GM23248 (cell line): ENCODE data around the gene DMTF1. TPM values are rescaled to one million over a fixed set of nuclear protein-coding genes. Genes with fewer than 3 reads are reported as not detected.

Source experiments
- DNase-seq: peaks from one replicate; pipeline ENCODE4 v3.0.0-alpha.2; 2015
- H2AFZ ChIP-seq: fragments of 200-600 bp; sonication (generic); 2 replicates; pipeline ENCODE4 v1.6.1; 2016; ENCODE audit warnings: antibody characterized with exemption
- H3F3A ChIP-seq: fragments of 200-600 bp; sonication (generic); 2 replicates; pipeline ENCODE4 v1.6.1; 2016; ENCODE audit warnings: mild to moderate bottlenecking, antibody characterized with exemption, mixed run types; ENCODE audit not compliant: insufficient read depth
- H3K27ac ChIP-seq: fragments of 200-600 bp; sonication (generic); 2 replicates; pipeline ENCODE4 v1.5.1; 2016; ENCODE audit warnings: mild to moderate bottlenecking
- H3K27me3 ChIP-seq: fragments of 200-600 bp; sonication (generic); replicated peaks from 2 replicates; pipeline ENCODE4 v1.6.1; 2016; ENCODE audit warnings: mild to moderate bottlenecking; ENCODE audit not compliant: insufficient read depth
- H3K36me3 ChIP-seq: fragments of 200-600 bp; sonication (generic); 2 replicates; pipeline ENCODE4 v1.6.1; 2016; ENCODE audit warnings: low read depth, mild to moderate bottlenecking
- H3K4me1 ChIP-seq: fragments of 200-600 bp; sonication (generic); 2 replicates; pipeline ENCODE4 v1.6.1; 2016; ENCODE audit warnings: mild to moderate bottlenecking; ENCODE audit not compliant: insufficient read depth
- H3K4me2 ChIP-seq: fragments of 200-600 bp; sonication (generic); one replicate; pipeline ENCODE4 v1.6.1; 2016; ENCODE audit warnings: mild to moderate bottlenecking; ENCODE audit not compliant: unreplicated experiment
- H3K4me3 ChIP-seq: fragments of 200-600 bp; sonication (generic); 2 replicates; pipeline ENCODE4 v1.5.1; 2016; ENCODE audit warnings: mild to moderate bottlenecking
- H3K79me2 ChIP-seq: fragments of 200-600 bp; sonication (generic); 2 replicates; pipeline ENCODE4 v1.6.1; 2016; ENCODE audit warnings: mild to moderate bottlenecking; ENCODE audit not compliant: insufficient read depth
- H3K9ac ChIP-seq: fragments of 200-600 bp; sonication (generic); 2 replicates; pipeline ENCODE4 v1.6.1; 2016; ENCODE audit warnings: mild to moderate bottlenecking
- H3K9me2 ChIP-seq: fragments of 200-600 bp; sonication (generic); 2 replicates; pipeline ENCODE4 v1.6.1; 2016; ENCODE audit warnings: mixed run types, mild to moderate bottlenecking, moderate library complexity; ENCODE audit not compliant: insufficient read depth
- H3K9me3 ChIP-seq: fragments of 200-600 bp; sonication (generic); one replicate; pipeline ENCODE4 v1.6.1; 2017; ENCODE audit warnings: low read depth
- H4K20me1 ChIP-seq: fragments of 200-600 bp; sonication (generic); 2 replicates; pipeline ENCODE4 v1.6.0; 2016; ENCODE audit not compliant: insufficient read depth
- EZH2 ChIP-seq: fragments of 200-600 bp; sonication (generic); IDR thresholded peaks from 2 replicates; pipeline ENCODE4 v1.6.1; 2018; ENCODE audit warnings: antibody characterized with exemption, mild to moderate bottlenecking; ENCODE audit not compliant: insufficient read depth, poor library complexity, severe bottlenecking
- EZH2phosphoT487 ChIP-seq: fragments of 200-600 bp; sonication (generic); IDR thresholded peaks from 2 replicates; pipeline ENCODE4 v1.6.1; 2018; ENCODE audit warnings: antibody characterized with exemption, moderate library complexity, mild to moderate bottlenecking, low read depth; ENCODE audit not compliant: insufficient read depth
- WGBS, 2 experiments: methylation state at CpG; one replicate each; pipeline ENCODE4 v1.1.6; 2015 to 2017; ENCODE audit warnings: low lambda C conversion rate in 2 of 2, low coverage in 1 of 2; ENCODE audit errors: missing lambda C conversion rate in 2 of 2; 5-methylcytosine and 5-hydroxymethylcytosine counted together
- in situ Hi-C: fragments of 300-500 bp; cut with MboI; formaldehyde crosslinking; loops from 2 replicates; pipeline ENCODE4 v1.15.0; 2020
- polyA plus RNA-seq: library from polyadenylated mRNA; unstranded; fragments of >200 nt; fragmentation: Nextera tagmentation; extraction: Ambion mirVana; gene quantifications from 2 replicates; pipeline ENCODE4 v1.2.1, GENCODE V29; 2016
- total RNA-seq: library from RNA; depleted of rRNA; stranded (reverse); fragments of >200 nt; shearing (Covaris generic); gene quantifications from 2 replicates; pipeline ENCODE4 v1.2.3, GENCODE V29; 2014

DMTF1 gene
- total and polyA plus RNA-seq, 2 experiments from 2014 or later = 28.4 to 28.6 TPM

- Histone ChIP-seq H3K9me3 (no peaks in the 10 kb centered on the region), H4K20me1 (0 out of 2 replicates have a peak, but pooled peaks cover 6% of the 10 kb centered on the region), H3K27ac (no peak overlapping the region), H3K79me2 (peaks cover 99% of the 10 kb centered on the region), H3K9ac (no peak overlapping the region), H3K4me3 (no peak overlapping the region), H3K27me3 (no peaks in the 10 kb centered on the region), H3K9me2 (no peaks in the 10 kb centered on the region), H3K36me3 (no peaks in the 10 kb centered on the region; the same call in 1 of the 2 replicates), H3F3A (peaks cover 19% of the 10 kb centered on the region; the same call in 1 of the 2 replicates), H3K4me2 (no peak overlapping the region), H3K4me1 (peaks cover 40% of the 10 kb centered on the region), H2AFZ (no peak overlapping the region)
- in situ Hi-C loops = no loop called here
- WGBS, 2 experiments = 62 to 64% methylated on average over 1 of the region's 1 CpG
- no peak for TF ChIP-seq EZH2
- TF ChIP-seq EZH2phosphoT487 = no peak
- DNase-seq = no peak
Measured at GRCh38 chr7:87213252-87213651, 61.0 kb downstream of the DMTF1 start.

- H2AFZ ChIP-seq = no peak overlapping the region
- H3K9me2 ChIP-seq = no peaks in the 10 kb centered on the region
- H3K27ac ChIP-seq = no peak overlapping the region
- no peaks in the 10 kb centered on the region; the same call in 1 of the 2 replicates for H3K36me3 ChIP-seq
- peak; percentile 43 for DNase-seq
- peak overlapping the region; percentile 8 for H3K4me2 ChIP-seq
- peaks cover 99% of the 10 kb centered on the region for H3K79me2 ChIP-seq
- H4K20me1 ChIP-seq = 0 out of 2 replicates have a peak, but pooled peaks cover 6% of the 10 kb centered on the region
- TF ChIP-seq EZH2phosphoT487 (no peak), EZH2 (no peak)
- 46 to 50% methylated on average over 2 of the region's 2 CpGs for WGBS, 2 experiments
- no peak overlapping the region for H3K4me3 ChIP-seq
- H3K27me3 ChIP-seq = no peaks in the 10 kb centered on the region
- H3K9me3 ChIP-seq = no peaks in the 10 kb centered on the region
- H3F3A ChIP-seq = peaks cover 19% of the 10 kb centered on the region; the same call in 1 of the 2 replicates
- peaks cover 44% of the 10 kb centered on the region for H3K4me1 ChIP-seq
- H3K9ac ChIP-seq = no peak overlapping the region
- in situ Hi-C loops = no loop called here
Measured at GRCh38 chr7:87213811-87214210, 61.6 kb downstream of the DMTF1 start.

GRCh38 chr7:87215046-87215445, 62.8 kb downstream of the DMTF1 start:
- H3K4me3 ChIP-seq = no peak overlapping the region
- no peak overlapping the region for H3K9ac ChIP-seq
- no peak overlapping the region for H3K4me2 ChIP-seq
- TF ChIP-seq EZH2phosphoT487 (no peak), EZH2 (no peak)
- 0 out of 2 replicates have a peak, but pooled peaks cover 6% of the 10 kb centered on the region for H4K20me1 ChIP-seq
- no peaks in the 10 kb centered on the region for H3K27me3 ChIP-seq
- H3K9me3 ChIP-seq = no peaks in the 10 kb centered on the region
- WGBS, 2 experiments = 100% methylated on average over 3 of the region's 3 CpGs
- H3K9me2 ChIP-seq = no peaks in the 10 kb centered on the region
- H3K27ac ChIP-seq = no peak overlapping the region
- in situ Hi-C loops = no loop called here
- H3F3A ChIP-seq = peaks cover 19% of the 10 kb centered on the region; the same call in 1 of the 2 replicates
- no peak overlapping the region for H2AFZ ChIP-seq
- H3K79me2 ChIP-seq = peaks cover 100% of the 10 kb centered on the region
- no peaks in the 10 kb centered on the region; the same call in 1 of the 2 replicates for H3K36me3 ChIP-seq
- DNase-seq = no peak
- H3K4me1 ChIP-seq = peaks cover 44% of the 10 kb centered on the region

DNA sequence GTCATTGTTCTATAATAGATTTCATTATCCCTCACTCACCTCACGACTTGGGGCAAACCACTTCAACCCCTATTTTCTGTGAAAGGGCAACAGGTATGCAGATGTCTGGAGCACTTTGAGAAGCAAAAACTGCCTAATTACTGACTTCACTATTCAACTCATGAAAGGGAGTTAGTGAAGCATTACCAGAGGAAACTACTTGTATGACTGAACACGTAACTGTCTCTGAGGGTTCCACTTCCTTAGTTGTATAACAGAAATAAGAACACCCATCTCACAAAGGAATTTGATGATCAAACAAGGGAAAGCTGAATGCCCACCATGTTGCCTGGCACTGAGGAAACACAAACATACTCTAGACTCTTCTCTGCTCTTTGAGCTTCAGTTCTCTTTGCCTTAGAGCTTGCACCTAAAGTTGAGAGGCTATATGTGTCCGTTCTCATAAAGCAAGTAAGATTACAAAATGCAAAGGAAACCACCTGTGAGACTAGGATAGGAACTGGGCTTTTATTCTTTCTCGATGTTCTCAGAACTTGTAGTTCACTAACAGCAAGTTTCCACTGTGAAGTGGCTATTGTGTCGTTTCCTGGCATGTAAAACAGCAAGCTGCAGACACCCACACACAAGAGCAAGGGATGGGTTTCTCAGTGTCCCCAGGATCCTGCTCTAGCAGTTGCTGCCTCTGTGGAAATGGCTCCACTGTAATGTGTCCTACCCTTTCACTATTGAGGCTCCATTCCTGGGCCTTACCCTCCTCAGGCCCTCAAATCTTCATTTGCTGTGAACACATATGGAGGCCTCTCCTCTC, 64.7 kb downstream of the DMTF1 start:
- WGBS, 2 experiments = 58 to 65% methylated on average over 5 of the region's 5 CpGs

More for the DNA sequence above, 64.7 kb downstream of the DMTF1 start:
- Histone ChIP-seq H2AFZ (no peak overlapping the region), H3K4me2 (peak overlapping the region; percentile 94), H3K9me3 (no peaks in the 10 kb centered on the region), H3K4me3 (peak overlapping the region; percentile 99), H4K20me1 (0 out of 2 replicates have a peak, but pooled peaks cover 3% of the 10 kb centered on the region), H3F3A (peaks cover 19% of the 10 kb centered on the region; the same call in 1 of the 2 replicates), H3K9ac (no peak overlapping the region), H3K36me3 (no peaks in the 10 kb centered on the region), H3K4me1 (peaks cover 50% of the 10 kb centered on the region), H3K79me2 (peaks cover 89% of the 10 kb centered on the region), H3K27ac (peak overlapping the region; percentile 16; the same call in 1 of the 2 replicates), H3K27me3 (no peaks in the 10 kb centered on the region), H3K9me2 (no peaks in the 10 kb centered on the region)
- DNase-seq = peak; percentile 31
- TF ChIP-seq EZH2phosphoT487 = no peak
- no peak for TF ChIP-seq EZH2
- in situ Hi-C loops = no loop called here
